Fibroblast of the aortic adventitia (primary cell): ENCODE measurements around the gene CECR2. TPM values are rescaled to one million over a fixed set of nuclear protein-coding genes. Genes with fewer than 3 reads are reported as not detected.

Source experiments
- DNase-seq: peaks from one replicate; pipeline ENCODE4 v3.0.0-alpha.2; 2010; ENCODE audit warnings: low read depth
- H3K4me3 ChIP-seq: 2 replicates; pipeline ENCODE4 v1.5.1; 2011; ENCODE audit warnings: low read depth, mild to moderate bottlenecking, control low read depth, low read length, moderate library complexity
- total RNA-seq: library from RNA; depleted of rRNA; stranded (reverse); fragments of >200 nt; gene quantifications from 2 replicates; pipeline ENCODE4 v1.2.3, GENCODE V29; 2012; ENCODE audit warnings: low replicate concordance
- TF ChIP-seq, protein P1 (sequence below): IDR thresholded peaks from 2 replicates; pipeline ENCODE4 v1.5.1; 2011; ENCODE audit warnings: mild to moderate bottlenecking, low read length, control low read depth, inconsistent platforms; ENCODE audit not compliant: insufficient read depth

The CECR2 gene
- total RNA-seq, 1 donor: not detected

GRCh38 chr22:17579535-17579981 is 210.3 kb downstream of the CECR2 start:
- DNase-seq: no peak
- TF ChIP-seq, protein P1, sequence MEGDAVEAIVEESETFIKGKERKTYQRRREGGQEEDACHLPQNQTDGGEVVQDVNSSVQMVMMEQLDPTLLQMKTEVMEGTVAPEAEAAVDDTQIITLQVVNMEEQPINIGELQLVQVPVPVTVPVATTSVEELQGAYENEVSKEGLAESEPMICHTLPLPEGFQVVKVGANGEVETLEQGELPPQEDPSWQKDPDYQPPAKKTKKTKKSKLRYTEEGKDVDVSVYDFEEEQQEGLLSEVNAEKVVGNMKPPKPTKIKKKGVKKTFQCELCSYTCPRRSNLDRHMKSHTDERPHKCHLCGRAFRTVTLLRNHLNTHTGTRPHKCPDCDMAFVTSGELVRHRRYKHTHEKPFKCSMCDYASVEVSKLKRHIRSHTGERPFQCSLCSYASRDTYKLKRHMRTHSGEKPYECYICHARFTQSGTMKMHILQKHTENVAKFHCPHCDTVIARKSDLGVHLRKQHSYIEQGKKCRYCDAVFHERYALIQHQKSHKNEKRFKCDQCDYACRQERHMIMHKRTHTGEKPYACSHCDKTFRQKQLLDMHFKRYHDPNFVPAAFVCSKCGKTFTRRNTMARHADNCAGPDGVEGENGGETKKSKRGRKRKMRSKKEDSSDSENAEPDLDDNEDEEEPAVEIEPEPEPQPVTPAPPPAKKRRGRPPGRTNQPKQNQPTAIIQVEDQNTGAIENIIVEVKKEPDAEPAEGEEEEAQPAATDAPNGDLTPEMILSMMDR: no peak

DNA sequence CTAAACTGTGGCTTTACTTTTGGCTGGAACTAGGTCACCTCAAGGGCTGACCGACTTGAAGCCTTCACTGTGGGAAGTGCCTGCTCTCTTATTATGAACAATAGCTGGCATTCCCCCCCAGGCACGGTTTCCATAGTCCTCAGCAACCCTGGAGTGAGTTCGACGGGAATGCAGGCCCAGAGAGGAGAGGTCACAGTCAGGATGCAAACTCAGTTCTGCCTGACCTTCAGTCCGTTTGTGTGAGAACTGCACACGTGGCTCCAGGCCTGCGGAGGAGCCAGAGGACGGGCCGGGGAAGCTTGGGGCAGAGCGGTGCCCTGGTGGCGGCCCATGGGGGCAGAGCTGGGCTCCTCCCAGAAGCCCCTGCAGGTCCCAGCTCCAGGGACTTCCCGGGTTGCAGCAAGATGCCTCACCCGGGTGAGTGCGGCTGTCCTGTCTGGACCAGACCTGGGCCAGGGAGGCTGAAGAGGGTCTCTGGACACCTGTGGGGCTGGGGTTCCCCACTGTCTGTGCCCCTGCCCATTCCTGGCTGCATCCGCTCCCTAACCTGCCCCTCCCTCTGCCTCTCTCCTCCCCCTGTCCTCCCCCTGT is 211.3 kb downstream of the CECR2 start:
- DNase-seq: no peak
- no peak overlapping the region for H3K4me3 ChIP-seq
- TF ChIP-seq, protein P1: no peak

More at GRCh38 chr22:17579535-17579981, 210.3 kb downstream of the CECR2 start:
- no peak overlapping the region for H3K4me3 ChIP-seq

DNA sequence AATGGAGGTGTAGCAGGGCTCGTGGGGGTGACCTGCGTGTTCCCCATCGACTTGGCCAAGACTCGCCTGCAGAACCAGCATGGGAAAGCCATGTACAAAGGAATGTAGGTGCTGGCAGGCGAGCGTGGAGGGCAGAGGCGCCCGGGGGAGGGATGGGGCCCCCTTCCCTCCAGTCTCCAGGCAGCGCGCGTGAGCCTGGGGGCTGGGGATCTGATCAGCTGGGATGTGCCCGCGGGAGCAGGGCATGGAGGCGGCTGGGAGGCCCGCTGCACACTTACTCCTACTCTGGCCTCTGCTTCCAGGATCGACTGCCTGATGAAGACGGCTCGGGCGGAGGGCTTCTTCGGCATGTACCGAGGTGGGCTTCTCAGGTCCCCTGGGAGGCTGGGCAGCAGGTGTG is 211.8 kb downstream of the CECR2 start:
- H3K4me3 ChIP-seq: no peak overlapping the region
- DNase-seq: no peak
- TF ChIP-seq, protein P1: no peak

DNA sequence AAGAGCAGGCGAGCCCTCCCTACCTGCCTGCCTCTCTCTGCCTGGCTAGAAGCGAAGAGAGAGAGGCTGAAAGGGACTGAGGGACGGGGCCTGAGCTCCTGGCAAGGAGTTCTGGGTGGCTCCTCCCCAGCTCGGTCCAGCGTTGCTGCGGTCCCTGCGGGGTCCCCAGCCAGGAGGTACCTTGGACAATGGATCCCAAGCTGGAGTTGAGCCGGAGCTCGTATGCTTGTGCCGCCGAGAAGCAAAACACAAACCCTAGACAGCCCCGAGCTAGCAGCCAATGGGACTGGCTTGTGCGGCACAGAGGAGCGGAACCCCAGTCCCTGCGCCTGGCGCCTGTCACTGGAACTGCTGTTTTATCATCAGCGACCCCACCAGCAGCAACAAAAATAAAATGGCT is 212.4 kb downstream of the CECR2 start:
- no peak overlapping the region for H3K4me3 ChIP-seq
- no peak for DNase-seq
- TF ChIP-seq, protein P1: no peak

GRCh38 chr22:17583151-17583550 is 213.9 kb downstream of the CECR2 start:
- DNase-seq: no peak
- H3K4me3 ChIP-seq: no peak overlapping the region
- TF ChIP-seq, protein P1: no peak

DNA sequence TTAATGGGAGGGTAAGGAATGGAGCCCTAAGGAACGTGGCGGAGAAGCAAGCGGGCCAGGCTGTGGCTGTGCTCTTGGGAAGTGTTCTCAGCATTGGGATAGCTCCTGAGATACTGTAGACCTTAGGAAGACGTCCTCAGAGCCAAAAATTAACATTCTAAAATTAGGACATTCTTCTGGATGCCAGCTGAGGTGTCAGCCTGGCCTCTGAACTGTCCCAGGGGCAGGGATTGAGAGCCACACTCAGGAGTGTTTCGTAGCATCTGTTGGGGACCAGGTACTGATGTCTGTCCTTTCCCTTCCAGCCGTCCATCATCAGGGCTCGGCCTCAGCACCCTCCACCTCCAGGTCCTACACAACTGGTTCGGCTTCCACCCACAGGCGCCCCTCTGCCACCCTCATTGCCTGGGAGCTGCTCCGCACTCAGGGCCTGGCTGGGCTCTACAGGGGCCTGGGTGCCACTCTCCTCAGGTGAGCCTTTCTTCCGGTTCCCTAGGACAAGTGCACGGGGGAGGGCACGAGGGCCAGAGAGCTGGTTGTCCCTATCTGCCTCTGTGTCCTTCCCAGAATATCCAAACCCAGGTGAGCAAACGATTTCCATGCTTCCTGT is 217.7 kb downstream of the CECR2 start:
- no peak overlapping the region for H3K4me3 ChIP-seq
- DNase-seq: no peak
- TF ChIP-seq, protein P1: no peak
